ENCODE measurements around the gene PRKAG2. TPM values are rescaled to one million over a fixed set of nuclear protein-coding genes. Genes with fewer than 3 reads are reported as not detected.

The PRKAG2 gene
- total and polyA plus RNA-seq, 4 donors = 3.6 to 25.1 (median 16.8) TPM

DNA sequence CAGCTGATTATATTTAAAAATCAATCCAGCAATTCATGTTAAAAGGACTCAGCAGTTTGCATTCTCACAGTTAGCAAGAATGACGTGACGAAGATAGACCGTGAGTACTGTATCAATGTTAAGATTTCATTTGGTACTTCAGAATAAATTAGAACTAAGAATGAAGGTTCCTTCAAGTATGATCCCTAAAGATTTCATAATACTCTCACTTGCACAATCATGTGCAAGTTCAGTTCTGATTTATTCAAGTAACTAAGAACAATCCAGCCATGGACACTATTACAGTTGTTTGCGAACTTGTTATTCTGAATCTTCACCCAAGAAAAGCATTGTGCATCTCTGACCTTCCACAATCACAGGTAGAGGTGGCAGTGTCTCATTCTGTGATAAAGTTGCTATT lies 365.0 kb downstream of the PRKAG2 start:
- no peak overlapping the region for H3K27ac ChIP-seq (ENCODE audit: low read depth in 1 of 2, low read length in 2 of 2)
- WGBS = 90% methylated on average over 4 of the region's 4 CpGs

DNA sequence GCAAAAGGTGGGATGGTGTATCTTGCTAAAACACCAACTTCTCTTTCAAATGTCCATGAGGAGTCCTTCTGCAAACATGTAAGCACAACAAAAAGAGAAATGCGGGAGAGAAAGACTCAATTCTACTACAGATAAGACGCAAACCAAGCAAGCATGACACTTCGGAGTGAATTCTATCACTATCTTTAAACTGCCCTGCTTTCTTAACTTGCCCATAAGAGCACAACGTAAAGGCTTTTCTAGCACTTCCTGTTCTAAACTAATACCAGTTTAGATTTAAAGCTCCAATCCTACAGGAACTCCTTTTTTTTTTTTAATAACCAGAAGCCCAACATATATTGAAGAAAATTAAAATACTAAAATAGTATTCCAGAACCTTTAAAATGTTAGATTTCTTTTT lies 365.6 kb downstream of the PRKAG2 start:
- WGBS = 86% methylated on average over 4 of the region's 4 CpGs
- no peak overlapping the region for H3K9ac ChIP-seq (ENCODE audit: low read depth in 1 of 2, low read length in 2 of 2)
- no peaks in the 10 kb centered on the region for H3K27me3 ChIP-seq (ENCODE audit: control insufficient read depth in 4 of 4, insufficient read depth in 4 of 4, low read length in 3 of 4)
- peaks cover 0 to 3% (median 0%) of the 10 kb centered on the region in 4 donors for H3K36me3 ChIP-seq (ENCODE audit: control insufficient read depth in 4 of 4, insufficient read depth in 3 of 4, low read depth in 1 of 4, low read length in 3 of 4)
- no peak overlapping the region for H3K4me3 ChIP-seq (ENCODE audit: low read depth in 1 of 3, low read length in 3 of 3)
- no peak overlapping the region for H3K27ac ChIP-seq (ENCODE audit: low read depth in 1 of 2, low read length in 2 of 2)
- H3K4me1 ChIP-seq (ENCODE audit: control insufficient read depth in 4 of 4, insufficient read depth in 4 of 4, low read length in 3 of 4) = peaks cover 0 to 8% (median 4%) of the 10 kb centered on the region in 4 donors
- no peaks in the 10 kb centered on the region for H3K9me3 ChIP-seq (ENCODE audit: control insufficient read depth in 4 of 4, low read length in 3 of 4)
- TF ChIP-seq JUND (IDR thresholded peaks at IDR 0.05) = no peak
- TF ChIP-seq, protein P1, sequence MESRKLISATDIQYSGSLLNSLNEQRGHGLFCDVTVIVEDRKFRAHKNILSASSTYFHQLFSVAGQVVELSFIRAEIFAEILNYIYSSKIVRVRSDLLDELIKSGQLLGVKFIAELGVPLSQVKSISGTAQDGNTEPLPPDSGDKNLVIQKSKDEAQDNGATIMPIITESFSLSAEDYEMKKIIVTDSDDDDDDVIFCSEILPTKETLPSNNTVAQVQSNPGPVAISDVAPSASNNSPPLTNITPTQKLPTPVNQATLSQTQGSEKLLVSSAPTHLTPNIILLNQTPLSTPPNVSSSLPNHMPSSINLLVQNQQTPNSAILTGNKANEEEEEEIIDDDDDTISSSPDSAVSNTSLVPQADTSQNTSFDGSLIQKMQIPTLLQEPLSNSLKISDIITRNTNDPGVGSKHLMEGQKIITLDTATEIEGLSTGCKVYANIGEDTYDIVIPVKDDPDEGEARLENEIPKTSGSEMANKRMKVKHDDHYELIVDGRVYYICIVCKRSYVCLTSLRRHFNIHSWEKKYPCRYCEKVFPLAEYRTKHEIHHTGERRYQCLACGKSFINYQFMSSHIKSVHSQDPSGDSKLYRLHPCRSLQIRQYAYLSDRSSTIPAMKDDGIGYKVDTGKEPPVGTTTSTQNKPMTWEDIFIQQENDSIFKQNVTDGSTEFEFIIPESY (IDR thresholded peaks at IDR 0.05) = no peak
- TF ChIP-seq RAD21 (IDR thresholded peaks at IDR 0.05) = no peak
- TF ChIP-seq EGR1 (IDR thresholded peaks at IDR 0.05; ENCODE audit: low read depth in 2 of 2) = no peak
- TF ChIP-seq TAF1 (conservative IDR thresholded peaks at IDR 0.05) = no peak
- TF ChIP-seq, protein P2, sequence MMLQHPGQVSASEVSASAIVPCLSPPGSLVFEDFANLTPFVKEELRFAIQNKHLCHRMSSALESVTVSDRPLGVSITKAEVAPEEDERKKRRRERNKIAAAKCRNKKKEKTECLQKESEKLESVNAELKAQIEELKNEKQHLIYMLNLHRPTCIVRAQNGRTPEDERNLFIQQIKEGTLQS (IDR thresholded peaks at IDR 0.05) = no peak
- TF ChIP-seq GABPA (IDR thresholded peaks at IDR 0.05 in 1 of 2, conservative IDR thresholded peaks at IDR 0.05 in 1 of 2) = no peak
- no peak for TF ChIP-seq YY1 (IDR thresholded peaks at IDR 0.05)
- no peak for TF ChIP-seq FOXA2 (IDR thresholded peaks at IDR 0.05)
- no peak for TF ChIP-seq RXRA (IDR thresholded peaks at IDR 0.05)
- no peak for TF ChIP-seq CTCF (IDR thresholded peaks at IDR 0.05; ENCODE audit: low read depth, low read length, missing input control)
- TF ChIP-seq NR2F2 (IDR thresholded peaks at IDR 0.05) = no peak
- no peak for TF ChIP-seq SP1 (IDR thresholded peaks at IDR 0.05)
- DNase-seq (ENCODE audit: low spot score) = no peak

More for the DNA sequence above, 365.0 kb downstream of the PRKAG2 start:
- no peak for DNase-seq (ENCODE audit: low spot score)
- peaks cover 0 to 8% (median 4%) of the 10 kb centered on the region in 4 donors for H3K4me1 ChIP-seq (ENCODE audit: control insufficient read depth in 4 of 4, insufficient read depth in 4 of 4, low read length in 3 of 4)
- H3K9me3 ChIP-seq (ENCODE audit: control insufficient read depth in 4 of 4, low read length in 3 of 4) = no peaks in the 10 kb centered on the region
- H3K27me3 ChIP-seq (ENCODE audit: control insufficient read depth in 4 of 4, insufficient read depth in 4 of 4, low read length in 3 of 4) = no peaks in the 10 kb centered on the region
- H3K36me3 ChIP-seq (ENCODE audit: control insufficient read depth in 4 of 4, insufficient read depth in 3 of 4, low read depth in 1 of 4, low read length in 3 of 4) = peaks cover 0 to 3% (median 0%) of the 10 kb centered on the region in 4 donors
- H3K4me3 ChIP-seq (ENCODE audit: low read depth in 1 of 3, low read length in 3 of 3) = no peak overlapping the region
- TF ChIP-seq HNF4A (conservative IDR thresholded peaks at IDR 0.05) = no peak
- no peak for TF ChIP-seq CTCF (IDR thresholded peaks at IDR 0.05; ENCODE audit: low read depth, low read length, missing input control)
- TF ChIP-seq GABPA (IDR thresholded peaks at IDR 0.05 in 1 of 2, conservative IDR thresholded peaks at IDR 0.05 in 1 of 2) = no peak
- TF ChIP-seq SP1 (IDR thresholded peaks at IDR 0.05) = no peak
- TF ChIP-seq, protein P3, sequence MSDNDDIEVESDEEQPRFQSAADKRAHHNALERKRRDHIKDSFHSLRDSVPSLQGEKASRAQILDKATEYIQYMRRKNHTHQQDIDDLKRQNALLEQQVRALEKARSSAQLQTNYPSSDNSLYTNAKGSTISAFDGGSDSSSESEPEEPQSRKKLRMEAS (IDR thresholded peaks at IDR 0.05) = no peak
- no peak for TF ChIP-seq FOXA2 (IDR thresholded peaks at IDR 0.05)
- TF ChIP-seq EGR1 (IDR thresholded peaks at IDR 0.05; ENCODE audit: low read depth in 2 of 2) = no peak
- no peak overlapping the region for H3K9ac ChIP-seq (ENCODE audit: low read depth in 1 of 2, low read length in 2 of 2)
